WERI-Rb-1 (cell line): ENCODE results near the gene TOB2.
A peak's percentile ranks its signal among the peaks of the same experiment; 100 is the strongest.

Source experiments
- DNase-seq: peaks from one replicate; pipeline ENCODE4 v3.0.0-alpha.2; 2020
- H3K27ac ChIP-seq: fragments of 250-450 bp; sonication (Bioruptor Pico); 2 replicates; pipeline ENCODE4 v1.5.1; 2020; ENCODE audit warnings: mild to moderate bottlenecking, moderate library complexity
- H3K27me3 ChIP-seq: fragments of 250-450 bp; sonication (Bioruptor Pico); 2 replicates; pipeline ENCODE4 v1.5.1; 2021; ENCODE audit warnings: mild to moderate bottlenecking, low read depth, moderate library complexity; ENCODE audit not compliant: insufficient read depth, severe bottlenecking
- H3K36me3 ChIP-seq: fragments of 250-450 bp; sonication (Bioruptor Pico); 2 replicates; pipeline ENCODE4 v1.5.1; 2020; ENCODE audit warnings: mild to moderate bottlenecking, moderate library complexity
- H3K4me3 ChIP-seq: 2 replicates; pipeline ENCODE4 v1.5.1; 2011; ENCODE audit warnings: low read depth, mild to moderate bottlenecking, control low read depth, low read length
- H3K9me3 ChIP-seq: fragments of 250-450 bp; sonication (Bioruptor Pico); 2 replicates; pipeline ENCODE4 v1.5.1; 2021; ENCODE audit warnings: mild to moderate bottlenecking, moderate library complexity; ENCODE audit not compliant: severe bottlenecking
- CTCF ChIP-seq: IDR thresholded peaks from 2 replicates; pipeline ENCODE4 v1.5.1; 2011; ENCODE audit warnings: low read depth, mild to moderate bottlenecking, control low read depth, inconsistent platforms, low read length

Gene TOB2

GRCh38 chr22:41446639-41447434 is at the start of gene TOB2:
Gene TOB2, minus strand, starts transcription at chr22:41446801. Its CDS starts 9,456 bp downstream, at chr22:41437345.
- peak within 1 kb of the TSS; percentile 97 for H3K27ac ChIP-seq
- peak; percentile 94 for DNase-seq
- H3K4me3 ChIP-seq: peak within 1 kb of the TSS; percentile 99
- no peaks in the 10 kb centered on the region for H3K27me3 ChIP-seq
- no peak for TF ChIP-seq CTCF
- peaks cover 31% of the 10 kb centered on the region for H3K36me3 ChIP-seq
- H3K9me3 ChIP-seq: no peaks in the 10 kb centered on the region

GRCh38 chr22:41491374-41492100 is 44.9 kb upstream of the TOB2 start:
- no peak for DNase-seq
- TF ChIP-seq CTCF: no peak
- H3K9me3 ChIP-seq: no peaks in the 10 kb centered on the region
- no peak overlapping the region for H3K4me3 ChIP-seq
- peaks cover 1% of the 10 kb centered on the region; the same call in 1 of the 2 replicates for H3K36me3 ChIP-seq
- no peaks in the 10 kb centered on the region for H3K27me3 ChIP-seq
- H3K27ac ChIP-seq: no peak overlapping the region

GRCh38 chr22:41488596-41489385 is 42.2 kb upstream of the TOB2 start:
- TF ChIP-seq CTCF: no peak
- no peaks in the 10 kb centered on the region for H3K27me3 ChIP-seq
- H3K9me3 ChIP-seq: no peaks in the 10 kb centered on the region
- peak; percentile 54 for DNase-seq
- no peaks in the 10 kb centered on the region for H3K36me3 ChIP-seq
- no peak overlapping the region for H3K4me3 ChIP-seq
- H3K27ac ChIP-seq: peak overlapping the region; percentile 84

GRCh38 chr22:41488076-41488475 is 41.5 kb upstream of the TOB2 start:
- no peaks in the 10 kb centered on the region for H3K36me3 ChIP-seq
- H3K27ac ChIP-seq: peak overlapping the region; percentile 84
- TF ChIP-seq CTCF: no peak

GRCh38 chr22:41487037-41487935 is 40.7 kb upstream of the TOB2 start:
- Histone ChIP-seq H3K36me3 (no peaks in the 10 kb centered on the region), H3K27me3 (no peaks in the 10 kb centered on the region), H3K9me3 (no peaks in the 10 kb centered on the region), H3K4me3 (no peak overlapping the region), H3K27ac (peak overlapping the region; percentile 84)
- TF ChIP-seq CTCF: no peak
- peak; percentile 58 for DNase-seq

More at GRCh38 chr22:41488076-41488475, 41.5 kb upstream of the TOB2 start:
- Histone ChIP-seq H3K27me3 (no peaks in the 10 kb centered on the region), H3K4me3 (no peak overlapping the region), H3K9me3 (no peaks in the 10 kb centered on the region)
- DNase-seq: no peak
